IPS-NIHi11 (cell line): ENCODE data around the gene KNSTRN.
A peak's percentile ranks its signal among the peaks of the same experiment; 100 is the strongest.

Experiments used
- DNase-seq: peaks from one replicate; pipeline ENCODE4 v3.0.0; 2012; ENCODE audit warnings: mixed read lengths, low spot score

Gene KNSTRN

GRCh38 chr15:40366457-40367370, 15.8 kb upstream of the KNSTRN start:
- DNase-seq: no peak

- no peak for DNase-seq
These were observed 15.2 kb upstream of the KNSTRN start for GRCh38 chr15:40367371-40367685.

GRCh38 chr15:40367686-40368611, 14.6 kb upstream of the KNSTRN start:
- peak; percentile 98 for DNase-seq

- DNase-seq: no peak
These were observed 13.6 kb upstream of the KNSTRN start for GRCh38 chr15:40368719-40369473.

GRCh38 chr15:40369474-40369869, 13.0 kb upstream of the KNSTRN start:
- DNase-seq: no peak

- no peak for DNase-seq
These were observed 12.6 kb upstream of the KNSTRN start for GRCh38 chr15:40369971-40370370.

- no peak for DNase-seq
These were observed 9.5 kb upstream of the KNSTRN start for GRCh38 chr15:40372981-40373380.

- no peak for DNase-seq
These were observed 4.9 kb upstream of the KNSTRN start for GRCh38 chr15:40377606-40378005.

GRCh38 chr15:40379374-40379773, 3.1 kb upstream of the KNSTRN start:
- no peak for DNase-seq

- DNase-seq: no peak
These were observed 2.7 kb upstream of the KNSTRN start for GRCh38 chr15:40379853-40380252.

GRCh38 chr15:40380636-40381035, 1.9 kb upstream of the KNSTRN start:
- DNase-seq: no peak

- DNase-seq: no peak
These were observed 547 bp upstream of the KNSTRN start for GRCh38 chr15:40381818-40382529.

- no peak for DNase-seq
These were observed 4.0 kb downstream of the KNSTRN start for GRCh38 chr15:40386480-40386879.

GRCh38 chr15:40388941-40389823, 6.7 kb downstream of the KNSTRN start:
- DNase-seq: no peak

- no peak for DNase-seq
These were observed 7.5 kb downstream of the KNSTRN start for GRCh38 chr15:40389824-40390595.

GRCh38 chr15:40392986-40393948, 10.7 kb downstream of the KNSTRN start:
- no peak for DNase-seq

- DNase-seq: no peak
These were observed 15.3 kb downstream of the KNSTRN start for GRCh38 chr15:40397688-40398412.

GRCh38 chr15:40398413-40398873, 15.9 kb downstream of the KNSTRN start:
- no peak for DNase-seq
